ENCODE data around the gene WAPL.

- no peak for TF ChIP-seq CTCF (IDR thresholded peaks at IDR 0.05)
- TF ChIP-seq POLR2A (IDR thresholded peaks at IDR 0.05): no peak
Measured at GRCh38 chr10:86497621-86498020, 24.0 kb downstream of the WAPL start.

Measured in heart left ventricle (tissue), 13 donors.